Vagina (tissue), 2 donors: ENCODE results near the gene MPG.
"Not testable (repeated sequence)": the region's sequence is repeated elsewhere in the genome, so short reads cannot be mapped to it uniquely, and the experiment has no call there.

Experiments
- POLR2A ChIP-seq, 2 donors: fragments of 450-650 bp; IDR thresholded peaks; one replicate each; pipeline ENCODE4 v1.6.1; 2017; ENCODE audit warnings: antibody characterized with exemption in 2 of 2, mild to moderate bottlenecking in 2 of 2, moderate library complexity in 2 of 2
- POLR2AphosphoS5 ChIP-seq, 2 donors: sonication (generic); formaldehyde crosslinking; IDR thresholded peaks; one replicate each; pipeline ENCODE4 v1.9.0; 2017; ENCODE audit warnings: antibody characterized with exemption in 2 of 2, mild to moderate bottlenecking in 2 of 2, low read depth in 1 of 2; ENCODE audit not compliant: insufficient read depth in 1 of 2
- TF ChIP-seq, protein P1 (sequence below), 3 experiments: fragments of 450-650 bp in 2 of 3; fragments of 200-600 bp in 1 of 3; sonication (generic) in 1 of 3; IDR thresholded peaks; one replicate each; pipeline ENCODE4 v1.5.1; 2017 to 2019; ENCODE audit warnings: antibody characterized with exemption in 3 of 3, mild to moderate bottlenecking in 2 of 3, moderate library complexity in 2 of 3

- not testable (repeated sequence) for TF ChIP-seq POLR2A (IDR thresholded peaks at IDR 0.05); POLR2AphosphoS5 (IDR thresholded peaks at IDR 0.05; ENCODE audit: insufficient read depth in 1 of 2, low read depth in 1 of 2)
- TF ChIP-seq, protein P1, sequence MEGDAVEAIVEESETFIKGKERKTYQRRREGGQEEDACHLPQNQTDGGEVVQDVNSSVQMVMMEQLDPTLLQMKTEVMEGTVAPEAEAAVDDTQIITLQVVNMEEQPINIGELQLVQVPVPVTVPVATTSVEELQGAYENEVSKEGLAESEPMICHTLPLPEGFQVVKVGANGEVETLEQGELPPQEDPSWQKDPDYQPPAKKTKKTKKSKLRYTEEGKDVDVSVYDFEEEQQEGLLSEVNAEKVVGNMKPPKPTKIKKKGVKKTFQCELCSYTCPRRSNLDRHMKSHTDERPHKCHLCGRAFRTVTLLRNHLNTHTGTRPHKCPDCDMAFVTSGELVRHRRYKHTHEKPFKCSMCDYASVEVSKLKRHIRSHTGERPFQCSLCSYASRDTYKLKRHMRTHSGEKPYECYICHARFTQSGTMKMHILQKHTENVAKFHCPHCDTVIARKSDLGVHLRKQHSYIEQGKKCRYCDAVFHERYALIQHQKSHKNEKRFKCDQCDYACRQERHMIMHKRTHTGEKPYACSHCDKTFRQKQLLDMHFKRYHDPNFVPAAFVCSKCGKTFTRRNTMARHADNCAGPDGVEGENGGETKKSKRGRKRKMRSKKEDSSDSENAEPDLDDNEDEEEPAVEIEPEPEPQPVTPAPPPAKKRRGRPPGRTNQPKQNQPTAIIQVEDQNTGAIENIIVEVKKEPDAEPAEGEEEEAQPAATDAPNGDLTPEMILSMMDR (IDR thresholded peaks at IDR 0.05) = not testable (repeated sequence)
These were observed 39.8 kb upstream of the MPG start for GRCh38 chr16:38206-38605.
